ENCODE results near the gene RHCG.

Gene RHCG

DNA sequence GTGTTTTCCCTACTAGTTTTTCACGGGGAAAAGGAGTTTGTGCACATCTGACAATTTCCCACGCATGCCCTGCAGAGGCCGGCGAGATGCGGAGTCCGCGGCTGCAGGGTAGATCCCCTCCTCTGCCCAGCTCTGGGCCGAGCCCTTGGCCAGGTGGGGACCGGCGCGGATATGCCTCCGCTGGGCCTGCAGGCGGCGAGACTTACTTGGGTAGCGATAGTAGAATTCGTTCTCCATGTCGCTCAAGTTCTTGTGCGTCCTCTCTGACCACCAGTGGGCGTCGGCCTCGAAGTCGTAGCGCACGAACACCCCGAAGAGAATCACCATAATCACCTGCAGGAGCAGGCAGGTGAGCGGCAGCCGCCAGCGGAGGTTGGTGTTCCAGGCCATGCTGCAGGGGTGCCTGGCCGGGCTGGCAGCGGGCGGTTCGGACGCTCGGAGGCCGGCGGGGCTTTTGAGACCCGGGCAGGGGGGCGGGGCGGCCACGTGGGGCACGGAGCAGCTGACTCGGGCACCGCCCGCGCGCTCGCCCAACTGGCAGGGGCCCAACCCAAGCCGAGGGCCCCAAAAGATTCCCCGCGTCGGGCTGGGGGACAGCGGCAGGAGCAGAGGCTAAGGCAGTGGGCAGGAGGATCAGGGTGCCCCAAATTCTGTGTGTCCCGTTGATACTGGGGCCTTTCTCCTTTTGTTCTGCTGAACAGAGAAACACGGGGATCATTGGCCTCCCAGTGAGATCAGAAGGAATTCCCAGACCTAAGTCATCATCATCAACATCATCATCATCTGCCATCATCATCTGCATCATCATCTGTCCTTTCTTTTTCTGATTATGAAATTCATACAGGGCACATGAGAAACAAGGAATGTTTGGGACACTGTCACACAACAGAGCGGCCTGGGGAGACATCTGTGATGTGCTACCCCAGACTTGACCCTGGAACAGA, at the start of gene RHCG:
Gene RHCG (minus strand): TSS at position 429 of the 944 bp plus-strand sequence. CDS start 39 bp downstream, at position 390.
- Mint-ChIP-seq H3K4me1 (ENCODE audit: low read depth) (peaks cover 2% of the 10 kb centered on the region), H3K27me3 (ENCODE audit: low read depth) (peaks cover 56% of the 10 kb centered on the region), H3K9me3 (no peaks in the 10 kb centered on the region), H3K36me3 (ENCODE audit: low read depth) (no peaks in the 10 kb centered on the region), H3K4me3 (no peak within 1 kb of the TSS), H3K27ac (no peak within 1 kb of the TSS)

GRCh38 chr15:89543389-89543788, 47.0 kb upstream of the RHCG start:
- Mint-ChIP-seq H3K4me1 (ENCODE audit: low read depth) (no peaks in the 10 kb centered on the region), H3K27me3 (ENCODE audit: low read depth) (peaks cover 28% of the 10 kb centered on the region), H3K27ac (no peak overlapping the region), H3K9me3 (no peaks in the 10 kb centered on the region), H3K4me3 (no peak overlapping the region), H3K36me3 (ENCODE audit: low read depth) (no peaks in the 10 kb centered on the region)

GRCh38 chr15:89542369-89542768, 46.0 kb upstream of the RHCG start:
- Mint-ChIP-seq H3K9me3 (peaks cover 8% of the 10 kb centered on the region), H3K4me3 (no peak overlapping the region), H3K36me3 (ENCODE audit: low read depth) (no peaks in the 10 kb centered on the region)

GRCh38 chr15:89539027-89539426, 42.6 kb upstream of the RHCG start:
- no peaks in the 10 kb centered on the region for H3K4me1 Mint-ChIP-seq (ENCODE audit: low read depth)
- H3K36me3 Mint-ChIP-seq (ENCODE audit: low read depth) = no peaks in the 10 kb centered on the region
- no peak overlapping the region for H3K4me3 Mint-ChIP-seq
- peaks cover 8% of the 10 kb centered on the region for H3K9me3 Mint-ChIP-seq
- H3K27me3 Mint-ChIP-seq (ENCODE audit: low read depth) = peaks cover 21% of the 10 kb centered on the region
- no peak overlapping the region for H3K27ac Mint-ChIP-seq

More at GRCh38 chr15:89542369-89542768, 46.0 kb upstream of the RHCG start:
- peaks cover 29% of the 10 kb centered on the region for H3K27me3 Mint-ChIP-seq (ENCODE audit: low read depth)
- no peak overlapping the region for H3K27ac Mint-ChIP-seq
- H3K4me1 Mint-ChIP-seq (ENCODE audit: low read depth) = no peaks in the 10 kb centered on the region

- H3K4me3 Mint-ChIP-seq = no peak overlapping the region
- peaks cover 8% of the 10 kb centered on the region for H3K9me3 Mint-ChIP-seq
- H3K27me3 Mint-ChIP-seq (ENCODE audit: low read depth) = peaks cover 11% of the 10 kb centered on the region
- no peaks in the 10 kb centered on the region for H3K4me1 Mint-ChIP-seq (ENCODE audit: low read depth)
- H3K27ac Mint-ChIP-seq = no peak overlapping the region
- H3K36me3 Mint-ChIP-seq (ENCODE audit: low read depth) = no peaks in the 10 kb centered on the region
These were observed 37.6 kb upstream of the RHCG start for GRCh38 chr15:89533861-89534544.

- Mint-ChIP-seq H3K36me3 (ENCODE audit: low read depth) (no peaks in the 10 kb centered on the region), H3K4me3 (no peak overlapping the region), H3K9me3 (no peaks in the 10 kb centered on the region), H3K4me1 (ENCODE audit: low read depth) (no peaks in the 10 kb centered on the region), H3K27me3 (ENCODE audit: low read depth) (peaks cover 7% of the 10 kb centered on the region), H3K27ac (no peak overlapping the region)
These were observed 35.6 kb upstream of the RHCG start for GRCh38 chr15:89531796-89532537.

DNA sequence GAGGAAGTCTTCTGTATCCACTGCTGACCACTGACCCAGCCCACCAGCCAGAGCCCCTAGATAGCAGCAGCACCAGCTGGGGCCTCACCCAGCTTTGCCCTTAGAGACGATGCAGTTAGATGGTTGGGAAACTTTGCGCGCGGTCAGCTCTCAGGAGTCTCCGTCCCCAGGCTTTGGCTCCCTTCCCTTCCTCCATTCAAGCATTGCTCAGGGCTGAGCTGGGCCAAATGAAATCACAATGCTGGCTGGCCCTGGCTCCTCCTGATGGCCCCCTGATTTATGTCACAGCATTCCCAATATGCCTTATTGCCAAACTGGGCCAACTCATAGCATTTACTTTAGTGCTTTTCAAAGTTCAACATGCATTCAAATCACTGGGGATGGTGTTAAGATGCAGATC, 34.6 kb upstream of the RHCG start:
- no peaks in the 10 kb centered on the region for H3K4me1 Mint-ChIP-seq (ENCODE audit: low read depth)
- H3K36me3 Mint-ChIP-seq (ENCODE audit: low read depth) = no peaks in the 10 kb centered on the region
- no peaks in the 10 kb centered on the region for H3K9me3 Mint-ChIP-seq
- no peak overlapping the region for H3K4me3 Mint-ChIP-seq
- H3K27me3 Mint-ChIP-seq (ENCODE audit: low read depth) = peaks cover 3% of the 10 kb centered on the region
- no peak overlapping the region for H3K27ac Mint-ChIP-seq

DNA sequence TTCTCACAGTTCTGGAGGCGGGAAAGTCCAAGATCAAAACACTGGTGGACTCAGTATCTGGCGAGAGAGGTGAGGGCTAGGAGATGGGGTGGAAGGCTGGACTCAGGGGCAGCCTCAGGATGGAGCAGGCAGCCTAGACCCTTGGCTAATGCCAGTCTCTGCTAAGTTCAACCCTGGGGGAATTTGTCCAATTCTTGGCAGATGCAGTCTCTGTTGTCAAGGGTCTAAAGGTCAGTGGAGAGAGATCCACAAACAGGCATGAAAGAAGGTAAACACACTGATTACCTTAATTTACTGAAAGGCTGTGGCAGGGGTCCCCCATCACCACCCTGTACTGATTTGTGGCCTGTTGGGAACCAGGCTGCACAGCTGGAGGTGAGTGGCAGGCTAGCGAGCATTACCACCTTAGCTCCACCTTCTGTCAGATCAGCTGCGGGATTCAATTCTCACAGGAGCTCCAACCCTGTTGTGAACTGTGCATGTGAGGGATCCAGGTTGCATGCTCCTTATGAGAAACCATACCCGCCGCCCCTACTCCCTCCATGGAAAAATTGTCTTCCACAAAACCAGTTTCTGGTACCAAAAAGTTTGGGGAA, 32.5 kb upstream of the RHCG start:
- no peak overlapping the region for H3K4me3 Mint-ChIP-seq
- peaks cover 3% of the 10 kb centered on the region for H3K27me3 Mint-ChIP-seq (ENCODE audit: low read depth)
- H3K9me3 Mint-ChIP-seq = no peaks in the 10 kb centered on the region
- H3K4me1 Mint-ChIP-seq (ENCODE audit: low read depth) = no peaks in the 10 kb centered on the region
- H3K36me3 Mint-ChIP-seq (ENCODE audit: low read depth) = no peaks in the 10 kb centered on the region
- no peak overlapping the region for H3K27ac Mint-ChIP-seq

GRCh38 chr15:89526601-89527441, 30.4 kb upstream of the RHCG start:
- no peak overlapping the region for H3K4me3 Mint-ChIP-seq
- no peak overlapping the region for H3K27ac Mint-ChIP-seq
- peaks cover 3% of the 10 kb centered on the region for H3K27me3 Mint-ChIP-seq (ENCODE audit: low read depth)
- H3K9me3 Mint-ChIP-seq = no peaks in the 10 kb centered on the region
- no peaks in the 10 kb centered on the region for H3K36me3 Mint-ChIP-seq (ENCODE audit: low read depth)
- H3K4me1 Mint-ChIP-seq (ENCODE audit: low read depth) = no peaks in the 10 kb centered on the region

DNA sequence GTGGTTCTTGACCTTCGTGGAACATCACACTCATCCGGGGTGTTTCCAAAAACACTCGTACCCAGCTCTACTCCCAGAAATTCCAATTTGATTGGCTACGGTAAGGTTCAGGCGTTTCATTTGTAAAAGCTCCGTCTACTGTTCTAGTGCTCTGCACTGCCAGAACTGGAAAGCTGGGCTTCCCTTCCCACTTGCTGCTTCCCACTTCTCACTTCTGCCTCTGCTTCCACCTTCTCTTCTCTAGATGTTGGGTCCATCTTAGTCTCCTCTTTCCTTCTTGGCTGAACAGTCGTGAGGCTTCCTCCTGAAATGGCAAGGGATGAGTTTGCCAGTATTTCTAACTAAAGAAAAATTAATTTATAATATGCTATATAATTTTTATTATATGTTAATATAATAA, 29.8 kb upstream of the RHCG start:
- Mint-ChIP-seq H3K4me1 (ENCODE audit: low read depth) (no peaks in the 10 kb centered on the region), H3K27me3 (ENCODE audit: low read depth) (peaks cover 3% of the 10 kb centered on the region), H3K36me3 (ENCODE audit: low read depth) (no peaks in the 10 kb centered on the region), H3K9me3 (no peaks in the 10 kb centered on the region), H3K4me3 (no peak overlapping the region), H3K27ac (no peak overlapping the region)

DNA sequence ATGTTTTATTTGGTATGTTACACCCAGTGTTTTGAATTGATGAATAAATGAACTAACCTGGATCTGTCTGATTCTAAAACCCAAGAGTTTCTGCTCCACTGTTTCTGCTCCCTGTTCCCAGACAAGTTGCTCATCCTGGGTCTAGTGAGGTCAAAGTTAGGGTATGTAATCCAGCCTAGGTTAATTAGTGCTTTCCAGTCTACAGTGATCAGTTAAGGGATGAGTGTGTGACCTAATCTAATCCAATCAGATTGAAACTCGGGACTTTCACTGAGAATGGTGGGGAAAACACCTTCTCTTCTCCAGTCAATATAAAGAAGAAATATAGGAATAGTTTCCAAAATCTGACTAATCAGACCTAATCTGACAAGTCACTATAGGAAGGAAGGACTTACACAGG, 27.8 kb upstream of the RHCG start:
- Mint-ChIP-seq H3K36me3 (ENCODE audit: low read depth) (no peaks in the 10 kb centered on the region), H3K4me1 (ENCODE audit: low read depth) (no peaks in the 10 kb centered on the region), H3K4me3 (no peak overlapping the region), H3K9me3 (no peaks in the 10 kb centered on the region), H3K27ac (no peak overlapping the region), H3K27me3 (ENCODE audit: low read depth) (peaks cover 4% of the 10 kb centered on the region)

DNA sequence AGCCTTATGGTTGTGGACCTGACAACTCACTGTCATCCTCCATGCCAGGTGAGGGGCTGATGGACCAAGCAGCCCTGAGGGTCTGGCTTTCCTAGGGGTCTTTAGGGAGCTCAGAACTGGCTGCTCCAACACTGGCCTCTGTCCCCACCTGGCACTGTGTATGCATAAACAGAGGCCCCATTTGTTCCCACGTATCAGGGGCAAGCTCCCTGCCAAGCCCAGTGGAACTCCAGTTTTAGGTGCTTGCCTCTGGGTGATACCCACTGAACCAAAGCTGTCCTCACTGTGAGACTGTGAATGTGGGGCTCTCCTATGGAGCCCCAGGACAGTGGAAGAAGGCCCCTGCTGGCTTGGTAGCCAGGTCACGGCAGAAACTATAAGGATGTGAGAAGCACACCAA, 26.7 kb upstream of the RHCG start:
- H3K4me1 Mint-ChIP-seq (ENCODE audit: low read depth) = no peaks in the 10 kb centered on the region
- H3K27ac Mint-ChIP-seq = no peak overlapping the region
- no peaks in the 10 kb centered on the region for H3K9me3 Mint-ChIP-seq
- H3K4me3 Mint-ChIP-seq = no peak overlapping the region
- peaks cover 6% of the 10 kb centered on the region for H3K27me3 Mint-ChIP-seq (ENCODE audit: low read depth)
- H3K36me3 Mint-ChIP-seq (ENCODE audit: low read depth) = no peaks in the 10 kb centered on the region

DNA sequence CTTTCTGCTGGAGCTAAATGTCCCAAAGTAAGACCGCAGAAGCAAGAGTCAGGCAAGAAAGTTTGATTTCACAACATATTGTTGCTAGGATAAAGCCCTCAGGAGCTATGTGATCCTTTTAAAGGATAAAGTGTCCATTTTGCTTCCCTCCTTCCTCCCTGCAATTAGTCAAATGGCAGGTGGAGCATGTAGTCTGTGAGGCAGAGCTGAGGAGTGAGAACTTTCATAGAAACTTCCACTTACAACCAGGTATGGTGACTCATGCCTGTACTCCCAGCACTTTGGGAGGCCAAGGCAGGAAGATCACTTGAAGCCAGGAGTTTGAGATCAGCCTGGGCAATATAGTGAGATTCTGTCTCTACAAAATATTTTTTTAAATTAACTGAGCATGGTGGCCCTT, 25.2 kb upstream of the RHCG start:
- no peaks in the 10 kb centered on the region for H3K4me1 Mint-ChIP-seq (ENCODE audit: low read depth)
- no peak overlapping the region for H3K27ac Mint-ChIP-seq
- H3K27me3 Mint-ChIP-seq (ENCODE audit: low read depth) = peaks cover 7% of the 10 kb centered on the region
- no peaks in the 10 kb centered on the region for H3K9me3 Mint-ChIP-seq
- H3K4me3 Mint-ChIP-seq = no peak overlapping the region
- H3K36me3 Mint-ChIP-seq (ENCODE audit: low read depth) = no peaks in the 10 kb centered on the region
